HEK293 (cell line): ENCODE results near the gene ASAP2.

Experiments used
- ZNF776 ChIP-seq: fragments of 450-650 bp; formaldehyde crosslinking; IDR thresholded peaks from 2 replicates; pipeline ENCODE4 v1.5.0; 2017; ENCODE audit warnings: missing biosample characterization, missing genetic modification characterization, borderline replicate concordance
- TF ChIP-seq, protein P1 (sequence below): fragments of 450-650 bp; IDR thresholded peaks from 2 replicates; pipeline ENCODE4 v1.5.1; 2018; ENCODE audit warnings: missing biosample characterization, missing genetic modification characterization
- TF ChIP-seq, protein P2 (sequence below): fragments of 450-650 bp; formaldehyde crosslinking; IDR thresholded peaks from 2 replicates; pipeline ENCODE4 v1.5.1; 2016; ENCODE audit warnings: missing biosample characterization, missing genetic modification characterization
- TF ChIP-seq, protein P3 (sequence below): fragments of 450-650 bp; formaldehyde crosslinking; IDR thresholded peaks from 2 replicates; pipeline ENCODE4 v1.5.0; 2017; ENCODE audit warnings: missing biosample characterization, missing genetic modification characterization, borderline replicate concordance

DNA sequence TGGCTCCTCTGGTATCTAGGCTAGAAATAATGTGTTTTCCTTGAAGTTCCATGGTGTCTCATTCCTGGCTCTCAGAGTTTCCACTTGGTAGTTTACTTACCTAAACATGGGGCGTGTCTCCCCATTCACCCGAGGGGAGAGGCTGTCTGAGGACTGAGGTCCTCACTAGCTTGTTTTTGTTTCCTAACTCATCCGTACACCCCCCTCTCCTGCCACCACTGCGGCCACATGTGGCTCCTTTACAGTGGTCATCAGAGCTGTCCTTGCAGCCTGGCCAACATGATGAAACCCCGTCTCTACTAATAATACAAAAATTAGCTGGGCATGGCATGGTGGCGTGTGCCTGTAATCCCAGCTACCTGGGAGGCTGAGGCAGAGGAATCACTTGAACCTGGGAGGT lies 106.0 kb downstream of the ASAP2 start:
- TF ChIP-seq, protein P1, sequence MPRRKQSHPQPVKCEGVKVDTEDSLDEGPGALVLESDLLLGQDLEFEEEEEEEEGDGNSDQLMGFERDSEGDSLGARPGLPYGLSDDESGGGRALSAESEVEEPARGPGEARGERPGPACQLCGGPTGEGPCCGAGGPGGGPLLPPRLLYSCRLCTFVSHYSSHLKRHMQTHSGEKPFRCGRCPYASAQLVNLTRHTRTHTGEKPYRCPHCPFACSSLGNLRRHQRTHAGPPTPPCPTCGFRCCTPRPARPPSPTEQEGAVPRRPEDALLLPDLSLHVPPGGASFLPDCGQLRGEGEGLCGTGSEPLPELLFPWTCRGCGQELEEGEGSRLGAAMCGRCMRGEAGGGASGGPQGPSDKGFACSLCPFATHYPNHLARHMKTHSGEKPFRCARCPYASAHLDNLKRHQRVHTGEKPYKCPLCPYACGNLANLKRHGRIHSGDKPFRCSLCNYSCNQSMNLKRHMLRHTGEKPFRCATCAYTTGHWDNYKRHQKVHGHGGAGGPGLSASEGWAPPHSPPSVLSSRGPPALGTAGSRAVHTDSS (tag by site-specific recombination): no peak
- no peak for TF ChIP-seq ZNF776 (tag by site-specific recombination)
- TF ChIP-seq, protein P2, sequence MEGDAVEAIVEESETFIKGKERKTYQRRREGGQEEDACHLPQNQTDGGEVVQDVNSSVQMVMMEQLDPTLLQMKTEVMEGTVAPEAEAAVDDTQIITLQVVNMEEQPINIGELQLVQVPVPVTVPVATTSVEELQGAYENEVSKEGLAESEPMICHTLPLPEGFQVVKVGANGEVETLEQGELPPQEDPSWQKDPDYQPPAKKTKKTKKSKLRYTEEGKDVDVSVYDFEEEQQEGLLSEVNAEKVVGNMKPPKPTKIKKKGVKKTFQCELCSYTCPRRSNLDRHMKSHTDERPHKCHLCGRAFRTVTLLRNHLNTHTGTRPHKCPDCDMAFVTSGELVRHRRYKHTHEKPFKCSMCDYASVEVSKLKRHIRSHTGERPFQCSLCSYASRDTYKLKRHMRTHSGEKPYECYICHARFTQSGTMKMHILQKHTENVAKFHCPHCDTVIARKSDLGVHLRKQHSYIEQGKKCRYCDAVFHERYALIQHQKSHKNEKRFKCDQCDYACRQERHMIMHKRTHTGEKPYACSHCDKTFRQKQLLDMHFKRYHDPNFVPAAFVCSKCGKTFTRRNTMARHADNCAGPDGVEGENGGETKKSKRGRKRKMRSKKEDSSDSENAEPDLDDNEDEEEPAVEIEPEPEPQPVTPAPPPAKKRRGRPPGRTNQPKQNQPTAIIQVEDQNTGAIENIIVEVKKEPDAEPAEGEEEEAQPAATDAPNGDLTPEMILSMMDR (tag by site-specific recombination): no peak
- TF ChIP-seq, protein P3, sequence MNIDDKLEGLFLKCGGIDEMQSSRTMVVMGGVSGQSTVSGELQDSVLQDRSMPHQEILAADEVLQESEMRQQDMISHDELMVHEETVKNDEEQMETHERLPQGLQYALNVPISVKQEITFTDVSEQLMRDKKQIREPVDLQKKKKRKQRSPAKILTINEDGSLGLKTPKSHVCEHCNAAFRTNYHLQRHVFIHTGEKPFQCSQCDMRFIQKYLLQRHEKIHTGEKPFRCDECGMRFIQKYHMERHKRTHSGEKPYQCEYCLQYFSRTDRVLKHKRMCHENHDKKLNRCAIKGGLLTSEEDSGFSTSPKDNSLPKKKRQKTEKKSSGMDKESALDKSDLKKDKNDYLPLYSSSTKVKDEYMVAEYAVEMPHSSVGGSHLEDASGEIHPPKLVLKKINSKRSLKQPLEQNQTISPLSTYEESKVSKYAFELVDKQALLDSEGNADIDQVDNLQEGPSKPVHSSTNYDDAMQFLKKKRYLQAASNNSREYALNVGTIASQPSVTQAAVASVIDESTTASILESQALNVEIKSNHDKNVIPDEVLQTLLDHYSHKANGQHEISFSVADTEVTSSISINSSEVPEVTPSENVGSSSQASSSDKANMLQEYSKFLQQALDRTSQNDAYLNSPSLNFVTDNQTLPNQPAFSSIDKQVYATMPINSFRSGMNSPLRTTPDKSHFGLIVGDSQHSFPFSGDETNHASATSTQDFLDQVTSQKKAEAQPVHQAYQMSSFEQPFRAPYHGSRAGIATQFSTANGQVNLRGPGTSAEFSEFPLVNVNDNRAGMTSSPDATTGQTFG (tag by site-specific recombination): no peak
